Osteoblast (primary cell): ENCODE data around the gene GOLGA8S. TPM values are rescaled to one million over a fixed set of nuclear protein-coding genes. Genes with fewer than 3 reads are reported as not detected.
"Not testable (repeated sequence)": the region's sequence is repeated elsewhere in the genome, so short reads cannot be mapped to it uniquely, and the experiment has no call there.

ENCODE experiments used
- DNase-seq: peaks from one replicate; pipeline ENCODE4 v3.0.0; 2011; ENCODE audit warnings: low spot score, mixed read lengths; ENCODE audit not compliant: insufficient read length; ENCODE audit errors: missing footprints
- H2AFZ ChIP-seq: 2 replicates; pipeline ENCODE4 v1.6.0; 2011; ENCODE audit warnings: mild to moderate bottlenecking, low read length
- H3K27ac ChIP-seq: 2 replicates; pipeline ENCODE4 v1.5.1; 2011; ENCODE audit warnings: mild to moderate bottlenecking, low read depth, low read length, moderate library complexity
- H3K27me3 ChIP-seq: 2 replicates; pipeline ENCODE4 v1.6.0; 2012; ENCODE audit warnings: mild to moderate bottlenecking, control low read depth, inconsistent platforms, low read length, moderate library complexity; ENCODE audit not compliant: insufficient read depth
- H3K36me3 ChIP-seq: 2 replicates; pipeline ENCODE4 v1.5.1; 2011; ENCODE audit warnings: mild to moderate bottlenecking, low read length, control low read depth, moderate library complexity; ENCODE audit not compliant: insufficient read depth
- H3K4me1 ChIP-seq: 2 replicates; pipeline ENCODE4 v1.5.1; 2011; ENCODE audit warnings: mild to moderate bottlenecking, low read length, control low read depth, moderate library complexity; ENCODE audit not compliant: insufficient read depth
- H3K4me2 ChIP-seq: 2 replicates; pipeline ENCODE4 v1.6.0; 2011; ENCODE audit warnings: mild to moderate bottlenecking, low read length; ENCODE audit not compliant: insufficient read depth
- H3K4me3 ChIP-seq: fragments of 200-600 bp; sonication (generic); 3 replicates; pipeline ENCODE4 v1.5.1; 2012; ENCODE audit warnings: mild to moderate bottlenecking, low read length, inconsistent platforms; ENCODE audit not compliant: insufficient read depth
- H3K79me2 ChIP-seq: 2 replicates; pipeline ENCODE4 v1.6.0; 2012; ENCODE audit warnings: mild to moderate bottlenecking, low read length, control low read depth, inconsistent platforms; ENCODE audit not compliant: insufficient read depth
- H3K9me3 ChIP-seq: 2 replicates; pipeline ENCODE4 v1.5.1; 2011; ENCODE audit warnings: low read depth, low read length, control low read depth
- H4K20me1 ChIP-seq: 2 replicates; pipeline ENCODE4 v1.6.0; 2012; ENCODE audit warnings: mild to moderate bottlenecking, low read length, control low read depth; ENCODE audit not compliant: insufficient read depth
- CTCF ChIP-seq: IDR thresholded peaks from 2 replicates; pipeline ENCODE4 v1.5.1; 2011; ENCODE audit warnings: mild to moderate bottlenecking, low read depth, low read length, moderate library complexity; ENCODE audit errors: extremely low read depth
- total RNA-seq: library from RNA; depleted of rRNA; stranded (reverse); fragments of >200 nt; gene quantifications from 2 replicates; pipeline ENCODE4 v1.2.3, GENCODE V29; 2012

GOLGA8S gene
- total RNA-seq, 1 donor, result under 0.01 TPM

- Histone ChIP-seq H4K20me1 (no peaks in the 10 kb centered on the region), H3K4me2 (no peak overlapping the region), H3K36me3 (no peaks in the 10 kb centered on the region)
These were observed 40.6 kb downstream of the GOLGA8S start for GRCh38 chr15:23395030-23395692.

GRCh38 chr15:23395832-23396231 is 41.3 kb downstream of the GOLGA8S start:
- H3K27ac ChIP-seq, result no peak overlapping the region
- no peaks in the 10 kb centered on the region for H3K4me1 ChIP-seq
- no peak for DNase-seq
- H3K9me3 ChIP-seq, result no peaks in the 10 kb centered on the region
- no peaks in the 10 kb centered on the region for H4K20me1 ChIP-seq
- no peak overlapping the region for H2AFZ ChIP-seq
- TF ChIP-seq CTCF, result no peak
- no peaks in the 10 kb centered on the region for H3K79me2 ChIP-seq
- H3K4me3 ChIP-seq, result no peak overlapping the region
- no peaks in the 10 kb centered on the region for H3K36me3 ChIP-seq
- no peaks in the 10 kb centered on the region for H3K27me3 ChIP-seq
- no peak overlapping the region for H3K4me2 ChIP-seq

More at GRCh38 chr15:23395030-23395692, 40.6 kb downstream of the GOLGA8S start:
- Histone ChIP-seq H2AFZ (no peak overlapping the region), H3K4me1 (no peaks in the 10 kb centered on the region), H3K27me3 (no peaks in the 10 kb centered on the region), H3K4me3 (no peak overlapping the region), H3K79me2 (no peaks in the 10 kb centered on the region), H3K27ac (no peak overlapping the region), H3K9me3 (no peaks in the 10 kb centered on the region)
- no peak for DNase-seq
- TF ChIP-seq CTCF, result no peak

DNA sequence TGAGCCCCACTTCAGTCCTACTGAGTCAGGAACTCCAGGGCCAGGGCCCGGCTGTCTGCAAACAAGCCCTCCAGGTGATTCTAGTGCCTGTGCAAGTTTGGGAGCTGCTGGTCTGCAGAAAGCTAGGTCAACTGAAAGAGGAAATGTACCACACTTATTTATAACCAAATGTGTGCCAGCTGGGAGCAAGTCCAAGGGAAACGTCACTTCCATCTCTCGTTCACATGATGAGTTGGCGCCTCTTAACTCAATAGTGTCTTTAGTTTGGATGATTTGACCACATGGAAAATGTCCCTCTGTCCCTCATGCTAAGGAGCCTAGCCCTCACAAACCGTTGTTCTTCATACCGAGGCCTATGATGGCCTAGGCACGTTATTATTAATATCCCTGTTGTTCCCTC is 43.2 kb downstream of the GOLGA8S start:
- no peaks in the 10 kb centered on the region for H3K4me1 ChIP-seq
- H3K9me3 ChIP-seq, result no peaks in the 10 kb centered on the region
- H3K79me2 ChIP-seq, result no peaks in the 10 kb centered on the region
- H4K20me1 ChIP-seq, result no peaks in the 10 kb centered on the region
- H3K4me2 ChIP-seq, result no peak overlapping the region
- H3K36me3 ChIP-seq, result no peaks in the 10 kb centered on the region
- H2AFZ ChIP-seq, result no peak overlapping the region
- DNase-seq, result no peak
- H3K27me3 ChIP-seq, result no peaks in the 10 kb centered on the region
- H3K27ac ChIP-seq, result no peak overlapping the region
- no peak overlapping the region for H3K4me3 ChIP-seq
- no peak for TF ChIP-seq CTCF

- not testable (repeated sequence) for H3K4me3 ChIP-seq, H3K79me2 ChIP-seq, H3K4me2 ChIP-seq, DNase-seq, H2AFZ ChIP-seq, H4K20me1 ChIP-seq, H3K27ac ChIP-seq, H3K36me3 ChIP-seq, H3K4me1 ChIP-seq, H3K9me3 ChIP-seq, H3K27me3 ChIP-seq
These were observed 43.8 kb downstream of the GOLGA8S start for GRCh38 chr15:23398357-23398756.

- DNase-seq, H3K79me2 ChIP-seq, H3K27me3 ChIP-seq, H3K4me3 ChIP-seq, H3K27ac ChIP-seq, H3K4me1 ChIP-seq, H3K4me2 ChIP-seq, H4K20me1 ChIP-seq, H2AFZ ChIP-seq, H3K9me3 ChIP-seq, H3K36me3 ChIP-seq: not testable (repeated sequence)
These were observed 44.7 kb downstream of the GOLGA8S start for GRCh38 chr15:23399207-23399606.
